OCI-LY7 (cell line): ENCODE data around the gene ZNF778. TPM values are rescaled to one million over a fixed set of nuclear protein-coding genes. Genes with fewer than 3 reads are reported as not detected.

Experiments
- BruUV-seq: library from RNA; stranded (reverse); fragments of 400-500 nt; replicated peaks from 2 replicates; lab custom pipeline; 2021; lab: Mats Ljungman, UMichigan
- CTCF ChIA-PET: fragments of 300-600 bp; sonication (Branson Sonifier 250); formaldehyde crosslinking; loops from one replicate; lab custom pipeline; 2022; ENCODE audit warnings: antibody characterized with exemption; ENCODE audit not compliant: unreplicated experiment; lab: Charles Lee
- POLR2A ChIA-PET: fragments of 300-600 bp; sonication (Branson Sonifier 250); formaldehyde crosslinking; loops from one replicate; lab custom pipeline; 2022; ENCODE audit warnings: antibody characterized with exemption; lab: Charles Lee
- DNase-seq: peaks from one replicate; pipeline ENCODE4 v3.0.0-alpha.2; 2015; ENCODE audit warnings: low spot score
- H2AFZ ChIP-seq: fragments of 200-600 bp; sonication (generic), shearing (Covaris generic); 2 replicates; pipeline ENCODE4 v1.6.1; 2014; ENCODE audit warnings: mild to moderate bottlenecking, antibody characterized with exemption, low read length, moderate library complexity
- H3K27ac ChIP-seq: fragments of 200-600 bp; sonication (generic); 2 replicates; pipeline ENCODE4 v1.5.1; 2014; ENCODE audit warnings: mixed run types, low read depth, mild to moderate bottlenecking, moderate library complexity, low read length, inconsistent platforms; ENCODE audit not compliant: poor library complexity, severe bottlenecking
- H3K36me3 ChIP-seq: fragments of 200-600 bp; sonication (generic); 2 replicates; pipeline ENCODE4 v1.6.1; 2014; ENCODE audit warnings: mild to moderate bottlenecking, antibody characterized with exemption, low read length, moderate library complexity, mixed read lengths; ENCODE audit not compliant: insufficient read depth
- H3K4me1 ChIP-seq: fragments of 200-600 bp; sonication (generic); 2 replicates; pipeline ENCODE4 v1.5.1; 2014; ENCODE audit warnings: mild to moderate bottlenecking, low read length; ENCODE audit not compliant: insufficient read depth, poor library complexity, severe bottlenecking
- H3K4me2 ChIP-seq: fragments of 200-600 bp; sonication (generic); 2 replicates; pipeline ENCODE4 v1.6.1; 2014; ENCODE audit warnings: mild to moderate bottlenecking, low read length
- H3K4me3 ChIP-seq: fragments of 200-600 bp; sonication (generic); 2 replicates; pipeline ENCODE4 v1.5.1; 2014; ENCODE audit warnings: mild to moderate bottlenecking, low read depth, low read length; ENCODE audit not compliant: poor library complexity, severe bottlenecking
- H3K79me2 ChIP-seq: fragments of 200-600 bp; sonication (generic); 2 replicates; pipeline ENCODE4 v1.6.1; 2016; ENCODE audit warnings: low read depth, mild to moderate bottlenecking, low read length, moderate library complexity, mixed read lengths; ENCODE audit not compliant: insufficient read depth
- H3K9me2 ChIP-seq: fragments of 200-600 bp; sonication (generic); 2 replicates; pipeline ENCODE4 v1.6.1; 2016; ENCODE audit warnings: mild to moderate bottlenecking, low read length, mixed read lengths; ENCODE audit not compliant: insufficient read depth
- H3K9me3 ChIP-seq: fragments of 200-600 bp; sonication (generic); 2 replicates; pipeline ENCODE4 v1.6.1; 2014; ENCODE audit warnings: mild to moderate bottlenecking, mixed run types, low read length, mixed read lengths
- H4K20me1 ChIP-seq: fragments of 200-600 bp; sonication (generic); 2 replicates; pipeline ENCODE4 v1.6.1; 2014; ENCODE audit warnings: mild to moderate bottlenecking, antibody characterized with exemption, low read length, moderate library complexity, mixed read lengths; ENCODE audit not compliant: insufficient read depth
- CTCF ChIP-seq: fragments of 200-600 bp; sonication (generic); conservative IDR thresholded peaks from 2 replicates; pipeline ENCODE4 v1.5.1; 2014; ENCODE audit warnings: mild to moderate bottlenecking, antibody characterized with exemption, low read length, moderate library complexity, mixed read lengths
- EZH2phosphoT487 ChIP-seq: fragments of 200-600 bp; sonication (generic); IDR thresholded peaks from 2 replicates; pipeline ENCODE4 v1.6.1; 2018; ENCODE audit warnings: low read depth, borderline replicate concordance, mild to moderate bottlenecking, mixed run types, antibody characterized with exemption, low read length, moderate library complexity, mixed read lengths
- intact Hi-C: fragments of 100-400 bp; cut with micrococcal nuclease; formaldehyde crosslinking; loops from one replicate; pipeline ENCODE4 v1.10.0; 2022; ENCODE audit not compliant: unreplicated experiment
- total RNA-seq, 2 experiments: library from RNA; depleted of rRNA in 1 of 2; stranded (reverse); fragments of >200 nt in 1 of 2; shearing (Covaris generic) in 1 of 2; gene quantifications; 2 replicates each; pipeline ENCODE4 v1.2.3, GENCODE V29; 2014 to 2022

The ZNF778 gene
- total RNA-seq, 2 experiments from 2014 or later, result 9.4 to 9.9 TPM

DNA sequence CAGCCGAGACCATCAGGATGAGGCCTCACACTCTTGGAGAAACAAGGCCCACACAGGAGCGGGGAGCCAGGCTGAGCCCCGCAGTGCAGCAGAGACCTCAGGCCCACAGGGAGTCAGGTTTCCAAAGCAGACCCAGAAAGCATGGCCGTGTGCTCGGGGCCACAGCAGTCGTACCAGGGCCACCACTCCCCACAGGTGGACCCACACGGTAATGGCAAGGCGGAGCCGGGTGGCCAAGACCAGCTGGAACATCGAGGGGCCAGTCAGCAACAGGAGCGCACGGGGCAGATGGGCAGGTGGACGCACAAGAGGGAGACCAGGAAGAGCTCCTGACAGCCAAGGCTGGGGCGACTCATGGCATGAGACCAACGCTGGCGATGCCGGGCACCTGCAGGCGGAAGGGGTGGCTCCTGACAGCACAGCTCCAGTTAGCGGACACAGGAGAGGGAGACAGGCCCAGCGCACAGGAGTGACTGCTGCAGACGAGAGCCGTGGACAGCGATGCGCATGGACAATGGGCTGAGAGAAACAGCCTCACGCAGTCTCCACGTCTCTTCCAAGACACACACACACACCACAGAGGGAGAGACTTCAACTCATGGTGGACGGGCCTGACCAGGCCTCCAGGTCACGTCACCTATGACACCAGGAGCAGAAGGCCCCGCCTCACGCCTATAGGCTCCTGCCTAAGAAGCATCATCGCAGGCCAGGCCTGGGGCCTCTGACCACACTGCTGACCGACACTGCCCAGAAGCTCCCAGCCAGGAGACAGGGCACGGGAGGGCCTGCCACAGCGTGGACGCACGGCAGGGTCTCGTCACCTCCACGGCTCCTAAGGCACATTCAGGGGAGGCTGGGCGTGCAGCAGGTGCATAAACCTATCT, 58.6 kb downstream of the ZNF778 start:
- POLR2A ChIA-PET, result interaction anchor here (0.5 kb wide), 1 partner anchor 301 kb away, joined by 4 read pairs; no protein-coding TSS in a partner anchor
- CTCF ChIA-PET, result interaction anchor here (1.0 kb wide), 1 partner anchor 39 kb away, joined by 3 read pairs; no protein-coding TSS in a partner anchor
- Histone ChIP-seq H3K27ac (no peak overlapping the region), H2AFZ (no peak overlapping the region), H4K20me1 (no peaks in the 10 kb centered on the region), H3K9me2 (no peaks in the 10 kb centered on the region), H3K9me3 (no peaks in the 10 kb centered on the region), H3K4me2 (no peak overlapping the region), H3K79me2 (no peaks in the 10 kb centered on the region), H3K36me3 (peaks cover 84% of the 10 kb centered on the region), H3K4me1 (no peaks in the 10 kb centered on the region), H3K4me3 (no peak overlapping the region)
- TF ChIP-seq CTCF (no peak), EZH2phosphoT487 (no peak)
- no peak for DNase-seq
- intact Hi-C loops, result no loop called here
- no TSS peak for BruUV-seq

DNA sequence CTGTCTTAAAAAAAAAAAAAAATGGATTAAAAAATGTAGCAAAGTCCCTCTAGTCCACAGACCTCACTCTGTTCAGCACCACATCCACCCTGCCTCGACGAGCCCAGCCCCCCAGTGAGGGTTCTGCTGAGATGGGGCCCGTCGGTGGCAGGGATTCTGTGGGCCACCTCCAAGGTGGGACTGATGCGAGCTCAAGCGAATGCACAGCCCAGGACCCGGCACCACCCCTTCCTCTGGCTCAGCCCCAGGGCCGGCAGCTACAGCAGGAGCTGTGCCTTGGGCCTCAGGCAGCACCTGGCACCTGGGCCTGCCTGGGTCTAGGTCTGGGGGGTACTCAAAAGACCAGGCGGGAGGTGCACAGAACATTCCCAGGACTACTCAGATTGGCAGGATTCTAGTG, 59.5 kb downstream of the ZNF778 start:
- ChIA-PET POLR2A (no interaction called here), CTCF (no interaction called here)
- Histone ChIP-seq H2AFZ (no peak overlapping the region), H3K36me3 (peaks cover 84% of the 10 kb centered on the region), H3K4me2 (no peak overlapping the region), H3K9me2 (no peaks in the 10 kb centered on the region), H3K4me1 (no peaks in the 10 kb centered on the region), H4K20me1 (no peaks in the 10 kb centered on the region), H3K9me3 (no peaks in the 10 kb centered on the region), H3K79me2 (no peaks in the 10 kb centered on the region), H3K4me3 (no peak overlapping the region), H3K27ac (no peak overlapping the region)
- no TSS peak for BruUV-seq
- TF ChIP-seq CTCF, result no peak
- TF ChIP-seq EZH2phosphoT487, result no peak
- no peak for DNase-seq
- intact Hi-C loops, result no loop called here
